ENCODE data around the gene TRABD.

Gene TRABD

GRCh38 chr22:50205781-50206569 is 20.3 kb downstream of the TRABD start:
- DNase-seq, result no peak

GRCh38 chr22:50206599-50206998 is 20.9 kb downstream of the TRABD start:
- peak; percentile 41 for DNase-seq

GRCh38 chr22:50207383-50208140 is 21.8 kb downstream of the TRABD start:
- DNase-seq, result no peak

GRCh38 chr22:50208430-50208938 is 22.8 kb downstream of the TRABD start:
- DNase-seq, result no peak

GRCh38 chr22:50208939-50209892 is 23.5 kb downstream of the TRABD start:
- peak; percentile 25 for DNase-seq

GRCh38 chr22:50209893-50210292 is 24.2 kb downstream of the TRABD start:
- DNase-seq, result peak; percentile 73

GRCh38 chr22:50210378-50211139 is 24.8 kb downstream of the TRABD start:
- no peak for DNase-seq

GRCh38 chr22:50211147-50211546 is 25.4 kb downstream of the TRABD start:
- no peak for DNase-seq

- no peak for DNase-seq
These were observed 27.6 kb downstream of the TRABD start for GRCh38 chr22:50213263-50213662.

- DNase-seq, result no peak
These were observed 29.8 kb downstream of the TRABD start for GRCh38 chr22:50215297-50216054.

- DNase-seq, result no peak
These were observed 30.5 kb downstream of the TRABD start for GRCh38 chr22:50216055-50216683.

- no peak for DNase-seq
These were observed 31.2 kb downstream of the TRABD start for GRCh38 chr22:50216684-50217520.

- no peak for DNase-seq
These were observed 31.9 kb downstream of the TRABD start for GRCh38 chr22:50217543-50218152.

- DNase-seq, result peak; percentile 95
These were observed 32.7 kb downstream of the TRABD start for GRCh38 chr22:50218153-50218995.

GRCh38 chr22:50218996-50219727 is 33.4 kb downstream of the TRABD start:
- DNase-seq, result peak; percentile 96

GRCh38 chr22:50219800-50220602 is 34.3 kb downstream of the TRABD start:
- DNase-seq, result no peak
